ENCODE measurements around the gene CCDC32.
"Not testable (repeated sequence)": the region's sequence is repeated elsewhere in the genome, so short reads cannot be mapped to it uniquely, and the experiment has no call there.

Gene CCDC32, protein sequence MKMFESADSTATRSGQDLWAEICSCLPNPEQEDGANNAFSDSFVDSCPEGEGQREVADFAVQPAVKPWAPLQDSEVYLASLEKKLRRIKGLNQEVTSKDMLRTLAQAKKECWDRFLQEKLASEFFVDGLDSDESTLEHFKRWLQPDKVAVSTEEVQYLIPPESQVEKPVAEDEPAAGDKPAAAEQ

GRCh38 chr15:40564591-40565332 lies at the start of gene CCDC32:
Gene CCDC32, minus strand, starts transcription at chr15:40565042. Its CDS starts 2,027 bp downstream, at chr15:40563015.
- in situ Hi-C loops (cut with HindIII; ENCODE audit: low sequenced_read_pairs): no loop called here

GRCh38 chr15:40613080-40613479 lies 48.2 kb upstream of the CCDC32 start:
- in situ Hi-C loops (cut with HindIII; ENCODE audit: low sequenced_read_pairs): no loop called here

DNA sequence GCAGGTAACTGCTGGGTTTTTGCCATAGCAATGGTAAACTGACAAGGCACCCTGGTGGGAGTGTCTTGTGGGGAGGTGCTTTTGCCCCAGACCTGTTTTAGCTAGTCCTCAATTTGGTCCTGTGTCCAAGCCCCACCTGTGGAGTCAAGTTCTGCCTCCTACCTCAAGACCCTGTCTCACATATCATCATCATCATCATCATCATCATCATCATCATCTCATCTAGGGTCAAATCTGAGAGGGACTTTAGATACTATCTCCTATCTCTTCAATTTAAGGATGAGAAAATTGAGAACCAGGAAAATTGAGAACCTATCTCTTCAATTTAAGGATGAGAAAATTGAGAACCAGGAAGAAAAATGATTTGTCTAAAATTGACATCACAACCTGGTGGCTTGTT lies 39.1 kb upstream of the CCDC32 start:
- in situ Hi-C loops (cut with HindIII; ENCODE audit: low sequenced_read_pairs): no loop called here

- in situ Hi-C loops (cut with HindIII; ENCODE audit: low sequenced_read_pairs): no loop called here
These were observed 36.1 kb upstream of the CCDC32 start for GRCh38 chr15:40600956-40601355.

- in situ Hi-C loops (cut with HindIII; ENCODE audit: low sequenced_read_pairs): no loop called here
These were observed 33.8 kb upstream of the CCDC32 start for GRCh38 chr15:40598672-40599071.

DNA sequence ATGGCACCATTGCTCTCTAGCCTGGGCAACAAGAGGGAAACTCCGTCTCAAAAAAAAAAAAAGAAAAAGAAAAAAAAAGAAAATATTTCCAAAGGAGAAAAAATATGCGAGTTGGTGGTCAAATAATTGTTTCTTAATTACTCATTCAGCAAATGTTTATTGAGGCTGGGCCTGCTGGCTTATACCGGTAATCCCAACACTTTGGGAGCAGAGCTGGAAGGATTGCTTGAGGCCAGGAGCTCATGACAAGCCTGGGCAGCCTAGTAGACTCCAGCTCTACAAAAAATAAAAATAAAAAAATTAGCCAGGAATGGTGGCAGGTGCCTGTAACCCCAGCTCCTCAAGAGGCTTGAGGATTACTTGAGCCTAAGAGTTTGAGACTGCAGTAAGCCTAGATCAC lies 33.3 kb upstream of the CCDC32 start:
- in situ Hi-C loops (cut with HindIII; ENCODE audit: low sequenced_read_pairs): no loop called here

GRCh38 chr15:40597024-40597423 lies 32.2 kb upstream of the CCDC32 start:
- in situ Hi-C loops (cut with HindIII; ENCODE audit: low sequenced_read_pairs): no loop called here

DNA sequence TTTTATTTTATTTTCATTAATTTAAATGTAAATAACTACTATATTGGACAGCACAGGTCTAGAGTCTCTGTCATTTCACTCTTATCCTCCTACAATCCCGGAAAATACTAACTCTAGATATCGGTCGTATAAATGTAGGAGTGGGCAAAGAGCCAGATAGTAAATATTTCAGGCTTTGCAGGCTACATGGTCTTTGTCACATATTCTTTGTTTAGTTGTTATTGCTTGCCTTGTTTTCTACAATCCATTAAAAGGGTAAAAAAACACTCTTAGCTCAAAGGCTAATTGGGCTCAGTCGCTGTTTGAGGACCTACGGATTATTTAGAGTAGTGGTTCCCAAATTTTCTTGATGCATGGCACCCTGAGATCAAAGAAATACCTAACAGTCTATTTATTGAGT lies 30.9 kb upstream of the CCDC32 start:
- in situ Hi-C loops (cut with HindIII; ENCODE audit: low sequenced_read_pairs): no loop called here

DNA sequence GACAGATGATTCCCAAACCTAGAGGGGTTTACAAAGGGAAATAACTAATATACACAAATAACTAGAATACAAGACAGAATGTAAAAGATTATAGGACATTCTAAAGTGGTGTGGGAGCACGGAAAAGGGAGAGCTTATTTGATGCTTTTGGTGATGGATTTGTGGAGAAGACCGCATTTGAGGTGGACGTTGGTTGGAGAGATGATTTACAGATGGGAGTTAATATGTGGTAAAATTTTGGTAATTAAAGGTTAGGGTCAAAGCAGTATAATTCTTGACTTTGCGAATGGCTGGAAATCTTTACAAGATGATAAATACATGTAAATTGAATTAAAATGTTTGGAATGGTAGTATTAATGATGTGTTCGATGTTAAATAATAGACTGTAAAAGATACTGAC lies 30.4 kb upstream of the CCDC32 start:
- in situ Hi-C loops (cut with HindIII; ENCODE audit: low sequenced_read_pairs): no loop called here

DNA sequence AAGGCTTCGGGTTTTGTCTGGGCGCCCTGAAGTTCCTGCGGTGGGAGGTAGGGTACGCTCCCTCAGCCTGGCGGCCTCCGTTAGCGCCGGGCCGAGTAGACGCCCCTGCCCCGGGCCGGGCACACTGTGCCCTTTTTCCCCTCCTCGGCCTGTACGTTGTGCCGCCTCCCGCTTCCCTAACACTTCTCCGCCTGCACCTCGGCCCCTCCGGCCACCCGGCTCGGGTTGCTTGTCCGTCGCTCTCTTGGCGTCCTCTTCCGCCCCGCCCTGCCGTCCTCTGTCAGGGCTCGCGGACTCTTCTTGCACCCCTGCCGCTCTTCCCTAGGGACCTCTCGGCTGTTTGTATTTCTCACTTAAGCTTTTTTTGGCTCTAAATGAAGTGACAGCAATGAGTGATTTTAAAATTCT lies 29.6 kb upstream of the CCDC32 start:
- in situ Hi-C loops (cut with HindIII; ENCODE audit: low sequenced_read_pairs): no loop called here

GRCh38 chr15:40593588-40594428 lies 29.0 kb upstream of the CCDC32 start, which contains the start of gene KNL1:
Gene KNL1, plus strand, starts transcription at chr15:40594249. Its CDS starts 8,683 bp downstream, at chr15:40602932.
- in situ Hi-C loops (cut with HindIII; ENCODE audit: low sequenced_read_pairs): no loop called here

- in situ Hi-C loops (cut with HindIII; ENCODE audit: low sequenced_read_pairs): no loop called here
These were observed 28.3 kb upstream of the CCDC32 start for GRCh38 chr15:40593165-40593564.

- in situ Hi-C loops (cut with HindIII; ENCODE audit: low sequenced_read_pairs): no loop called here
These were observed 26.5 kb upstream of the CCDC32 start for GRCh38 chr15:40591389-40591788.

- in situ Hi-C loops (cut with HindIII; ENCODE audit: low sequenced_read_pairs): no loop called here
These were observed 25.8 kb upstream of the CCDC32 start for GRCh38 chr15:40590667-40591050.

DNA sequence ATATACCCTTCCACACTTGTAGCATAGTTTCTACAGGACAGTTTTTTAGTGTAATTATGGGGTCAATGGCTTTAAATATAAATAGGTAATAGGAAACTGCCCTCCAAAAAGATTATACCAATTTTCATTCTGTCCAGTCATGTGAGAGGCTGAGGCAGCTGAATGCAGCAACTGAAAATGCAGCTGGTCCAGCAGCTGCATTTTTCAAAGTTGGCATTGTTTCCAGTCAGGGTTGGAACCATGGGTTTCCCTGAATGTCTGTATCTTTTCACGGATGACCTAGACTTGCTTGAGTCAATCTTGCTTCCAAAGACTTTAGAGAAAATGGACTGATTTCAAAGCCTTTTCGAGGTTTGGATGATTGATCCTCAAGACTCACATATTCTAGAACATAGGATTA lies 19.3 kb upstream of the CCDC32 start:
- in situ Hi-C loops (cut with HindIII; ENCODE audit: low sequenced_read_pairs): no loop called here

GRCh38 chr15:40582726-40583246 lies 17.9 kb upstream of the CCDC32 start:
- in situ Hi-C loops (cut with HindIII; ENCODE audit: low sequenced_read_pairs): no loop called here

DNA sequence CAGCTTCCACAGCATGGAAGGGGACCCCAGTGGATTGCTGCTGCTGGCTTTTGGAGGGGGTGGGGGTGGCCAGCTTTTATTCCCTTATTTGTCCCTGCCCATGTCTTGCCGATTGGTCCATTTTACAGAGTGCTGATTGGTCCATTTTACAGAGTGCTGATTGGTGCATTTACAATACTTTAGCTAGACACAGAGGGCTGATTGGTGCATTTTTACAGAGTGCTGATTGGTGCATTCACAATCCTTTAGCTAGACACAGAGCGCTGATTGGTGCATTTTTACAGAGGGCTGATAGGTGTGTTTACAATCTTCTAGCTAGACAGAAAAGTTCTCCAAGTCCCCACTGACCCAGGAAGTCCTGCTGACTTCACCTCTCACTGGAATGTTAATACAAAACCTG lies 17.0 kb upstream of the CCDC32 start:
- in situ Hi-C loops (cut with HindIII; ENCODE audit: low sequenced_read_pairs): not testable (repeated sequence)

DNA sequence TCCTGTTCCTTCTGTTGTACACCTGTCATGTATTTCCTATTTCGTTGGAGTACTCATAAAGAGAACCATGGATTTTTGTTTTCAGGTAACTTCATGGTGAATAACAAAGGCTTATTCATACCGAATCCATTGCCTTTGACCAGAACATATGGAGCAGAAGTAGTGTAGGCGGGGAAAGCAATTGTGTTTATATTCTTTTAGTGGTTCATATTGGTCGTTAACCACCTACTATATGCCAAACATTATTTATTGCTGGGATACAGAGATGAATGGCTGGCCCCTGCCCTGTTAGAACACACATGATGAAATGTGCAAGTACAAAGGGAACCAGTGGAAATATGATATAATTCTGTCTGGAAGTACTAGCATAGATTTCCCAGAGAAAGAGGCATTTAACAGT lies 14.1 kb upstream of the CCDC32 start:
- in situ Hi-C loops (cut with HindIII; ENCODE audit: low sequenced_read_pairs): no loop called here

DNA sequence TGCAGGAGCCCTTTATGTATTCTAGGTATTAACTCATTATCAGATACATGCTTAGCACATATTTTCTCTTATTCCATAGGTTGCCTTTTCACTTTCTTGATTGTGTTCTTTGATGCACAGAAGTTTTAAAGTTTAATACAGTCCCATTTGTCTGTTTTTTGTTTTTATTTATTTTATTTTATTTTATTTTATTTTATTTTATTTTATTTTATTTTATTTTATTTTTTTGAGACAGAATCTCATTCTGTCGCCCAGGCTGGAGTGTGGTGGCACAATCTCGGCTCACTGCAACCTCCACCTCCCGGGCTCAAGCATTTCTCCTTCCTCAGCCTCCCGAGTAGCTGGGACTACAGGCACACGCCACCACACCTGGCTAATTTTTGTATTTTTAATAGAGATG lies 12.1 kb upstream of the CCDC32 start:
- in situ Hi-C loops (cut with HindIII; ENCODE audit: low sequenced_read_pairs): not testable (repeated sequence)

DNA sequence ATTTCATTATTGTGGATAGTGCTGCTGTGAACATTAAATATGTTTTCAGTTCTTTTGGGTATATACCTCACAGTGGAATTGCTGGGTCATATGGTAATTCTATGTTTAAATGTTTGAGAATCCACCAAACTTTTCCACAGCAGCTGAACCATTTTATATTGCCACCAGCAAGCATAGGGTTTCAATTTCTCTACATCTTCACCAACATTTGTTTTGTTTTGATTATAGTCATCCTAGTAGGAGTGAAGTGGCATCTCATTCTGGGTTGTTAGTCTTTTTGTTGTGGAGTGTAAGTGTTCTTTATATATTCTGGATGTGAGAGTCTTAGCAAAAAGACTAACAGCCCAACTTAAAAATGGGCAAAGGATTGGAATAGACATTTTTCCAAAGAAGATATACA lies 10.3 kb upstream of the CCDC32 start:
- in situ Hi-C loops (cut with HindIII; ENCODE audit: low sequenced_read_pairs): no loop called here

GRCh38 chr15:40569129-40569953 lies 4.5 kb upstream of the CCDC32 start, which contains the start of gene RPUSD2:
Gene RPUSD2, plus strand, starts transcription at chr15:40569299. Its CDS starts 39 bp downstream, at chr15:40569338.
- in situ Hi-C loops (cut with HindIII; ENCODE audit: low sequenced_read_pairs): no loop called here
